Activated T-helper 2 cell treated with anti-CD3 and anti-CD28 coated beads, Interferon-gamma antibody, Interleukin-2, Interleukin-4, amounts not matched to agents 10 μg/mL and 5 μg/mL and 100 μg/mL, durations not matched to agents 14 hours and 24 hours and 36 hours (primary cell): Measurements from ENCODE around the gene MTFP1. TPM values are rescaled to one million over a fixed set of nuclear protein-coding genes. Genes with fewer than 3 reads are reported as not detected.

Experiments
- DNase-seq: peaks from one replicate; pipeline ENCODE4 v3.0.0; 2021; ENCODE audit warnings: low spot score
- H3K27ac Mint-ChIP-seq: one replicate; pipeline ENCODE4 v1.8.0; 2021; ENCODE audit warnings: mixed read lengths
- H3K27me3 Mint-ChIP-seq: one replicate; pipeline ENCODE4 v1.8.0; 2021; ENCODE audit warnings: low read depth, mixed read lengths
- H3K36me3 Mint-ChIP-seq: one replicate; pipeline ENCODE4 v1.8.0; 2021; ENCODE audit warnings: low read depth, mixed read lengths
- H3K4me1 Mint-ChIP-seq: one replicate; pipeline ENCODE4 v1.8.0; 2021; ENCODE audit warnings: low read depth, mixed read lengths
- H3K4me3 Mint-ChIP-seq: one replicate; pipeline ENCODE4 v1.8.0; 2021; ENCODE audit warnings: low read depth, mild to moderate bottlenecking, moderate library complexity, mixed read lengths
- H3K9me3 Mint-ChIP-seq: one replicate; pipeline ENCODE4 v1.8.0; 2021; ENCODE audit warnings: mixed read lengths
- intact Hi-C: fragments of 100-400 bp; cut with micrococcal nuclease; formaldehyde crosslinking; loops from one replicate; pipeline ENCODE4 v1.15.1; 2023
- total RNA-seq: library from RNA; stranded (reverse); gene quantifications from 2 replicates; pipeline ENCODE4 v1.2.3, GENCODE V29; 2022

The MTFP1 gene
- total RNA-seq, 1 donor from 2014 or later, result 72.2 TPM

GRCh38 chr22:30408388-30409102, 17.0 kb upstream of the MTFP1 start:
- peak overlapping the region; percentile 12 for H3K27ac Mint-ChIP-seq
- no peaks in the 10 kb centered on the region for H3K9me3 Mint-ChIP-seq
- intact Hi-C loops, result no loop called here

GRCh38 chr22:30411780-30412179, 13.8 kb upstream of the MTFP1 start:
- Mint-ChIP-seq H3K9me3 (no peaks in the 10 kb centered on the region), H3K27me3 (no peaks in the 10 kb centered on the region), H3K4me3 (no peak overlapping the region), H3K4me1 (peaks cover 34% of the 10 kb centered on the region), H3K27ac (peak overlapping the region; percentile 1), H3K36me3 (peaks cover 87% of the 10 kb centered on the region)
- no peak for DNase-seq
- intact Hi-C loops, result no loop called here

More at GRCh38 chr22:30408388-30409102, 17.0 kb upstream of the MTFP1 start:
- Mint-ChIP-seq H3K36me3 (peaks cover 69% of the 10 kb centered on the region), H3K27me3 (no peaks in the 10 kb centered on the region), H3K4me1 (peaks cover 23% of the 10 kb centered on the region), H3K4me3 (no peak overlapping the region)
- DNase-seq, result no peak

GRCh38 chr22:30413001-30413400, 12.6 kb upstream of the MTFP1 start:
- no peak for DNase-seq
- no peaks in the 10 kb centered on the region for H3K9me3 Mint-ChIP-seq
- peaks cover 34% of the 10 kb centered on the region for H3K4me1 Mint-ChIP-seq
- peaks cover 93% of the 10 kb centered on the region for H3K36me3 Mint-ChIP-seq
- no peak overlapping the region for H3K4me3 Mint-ChIP-seq
- no peaks in the 10 kb centered on the region for H3K27me3 Mint-ChIP-seq
- peak overlapping the region; percentile 75 for H3K27ac Mint-ChIP-seq
- intact Hi-C loops, result no loop called here

DNA sequence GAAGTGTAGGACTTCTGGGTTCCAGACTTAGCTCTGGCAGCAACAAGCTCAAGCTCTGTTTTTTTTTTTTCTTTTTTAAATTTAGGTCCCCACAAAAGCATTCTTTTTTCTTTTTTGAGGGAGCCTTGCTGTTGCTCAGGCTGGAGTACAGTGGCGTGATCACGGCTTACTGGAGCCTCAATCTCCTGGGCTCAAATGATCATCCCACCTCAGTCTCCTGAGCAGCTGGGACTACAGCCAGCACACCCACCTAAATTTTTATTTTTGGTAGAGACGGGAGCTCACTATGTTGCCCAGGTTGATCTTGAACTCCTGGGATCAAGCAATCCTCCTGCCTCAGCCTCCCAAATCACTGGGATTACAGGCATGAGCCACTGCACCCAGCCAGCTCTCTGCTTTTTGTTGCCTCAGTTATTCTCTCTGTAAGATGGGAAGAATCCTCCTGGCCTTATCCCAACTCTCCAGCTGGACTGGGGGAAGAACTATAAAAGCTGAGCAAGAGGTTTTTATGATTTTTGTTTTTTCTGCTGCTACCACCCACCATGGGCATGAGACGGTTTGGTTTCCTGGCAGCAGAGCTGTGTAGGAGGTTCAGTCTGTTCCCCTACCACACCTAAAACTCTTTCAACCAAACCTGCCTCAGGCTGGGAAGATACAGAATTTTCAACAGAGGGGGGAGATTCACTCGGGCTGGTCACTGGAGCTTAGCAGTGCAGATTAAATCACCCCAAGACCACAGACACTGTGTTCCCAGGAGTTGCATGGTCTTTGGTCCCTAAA, 11.6 kb upstream of the MTFP1 start:
- intact Hi-C loops, result no loop called here
- Mint-ChIP-seq H3K36me3 (peaks cover 94% of the 10 kb centered on the region), H3K4me1 (peaks cover 27% of the 10 kb centered on the region), H3K4me3 (no peak overlapping the region), H3K27me3 (no peaks in the 10 kb centered on the region), H3K9me3 (no peaks in the 10 kb centered on the region), H3K27ac (peak overlapping the region; percentile 75)
- no peak for DNase-seq

- no peak overlapping the region for H3K4me3 Mint-ChIP-seq
- H3K36me3 Mint-ChIP-seq, result peaks cover 94% of the 10 kb centered on the region
- peaks cover 24% of the 10 kb centered on the region for H3K4me1 Mint-ChIP-seq
- H3K27ac Mint-ChIP-seq, result peak overlapping the region; percentile 39
- no peaks in the 10 kb centered on the region for H3K27me3 Mint-ChIP-seq
- no peaks in the 10 kb centered on the region for H3K9me3 Mint-ChIP-seq
- DNase-seq, result no peak
- intact Hi-C loops, result no loop called here
These were observed 11.0 kb upstream of the MTFP1 start for GRCh38 chr22:30414525-30415047.

- Mint-ChIP-seq H3K4me1 (peaks cover 37% of the 10 kb centered on the region), H3K27ac (no peak overlapping the region), H3K4me3 (no peak overlapping the region), H3K36me3 (peaks cover 85% of the 10 kb centered on the region), H3K27me3 (no peaks in the 10 kb centered on the region), H3K9me3 (no peaks in the 10 kb centered on the region)
- intact Hi-C loops, result no loop called here
- DNase-seq, result no peak
These were observed 9.2 kb upstream of the MTFP1 start for GRCh38 chr22:30416403-30416802.

DNA sequence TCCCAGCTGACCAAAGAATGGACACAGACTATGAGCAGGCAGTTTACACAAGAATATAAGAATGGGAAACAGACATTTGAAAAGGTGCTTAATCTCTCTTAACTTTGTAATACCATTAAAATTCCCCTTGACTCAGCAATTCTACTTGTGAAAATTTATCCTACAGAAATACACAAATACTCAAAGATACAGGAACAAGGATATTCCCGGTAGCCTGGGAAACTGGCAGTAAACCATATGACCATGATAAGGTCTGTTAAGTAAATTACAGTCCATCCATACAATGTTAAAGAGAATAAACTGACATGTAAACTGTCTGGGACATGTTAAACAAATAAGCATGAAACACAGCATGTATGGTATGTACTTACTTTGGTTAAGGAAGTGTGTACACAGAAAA, 8.7 kb upstream of the MTFP1 start:
- intact Hi-C loops, result no loop called here
- H3K4me1 Mint-ChIP-seq, result peaks cover 39% of the 10 kb centered on the region
- DNase-seq, result no peak
- H3K27ac Mint-ChIP-seq, result no peak overlapping the region
- H3K4me3 Mint-ChIP-seq, result no peak overlapping the region
- H3K36me3 Mint-ChIP-seq, result peaks cover 87% of the 10 kb centered on the region
- H3K27me3 Mint-ChIP-seq, result no peaks in the 10 kb centered on the region
- no peaks in the 10 kb centered on the region for H3K9me3 Mint-ChIP-seq

- peaks cover 73% of the 10 kb centered on the region for H3K36me3 Mint-ChIP-seq
- intact Hi-C loops, result loop anchor here (1.0 to 10.0 kb wide), 8 partner anchors 23 to 874 kb away; partner anchors contain the start of genes ASCC2, PES1, PIK3IP1 and SEC14L2
- no peak for DNase-seq
- peak overlapping the region; percentile 66 for H3K4me3 Mint-ChIP-seq
- no peaks in the 10 kb centered on the region for H3K9me3 Mint-ChIP-seq
- H3K4me1 Mint-ChIP-seq, result peaks cover 43% of the 10 kb centered on the region
- H3K27me3 Mint-ChIP-seq, result no peaks in the 10 kb centered on the region
- peak overlapping the region; percentile 87 for H3K27ac Mint-ChIP-seq
These were observed 5.0 kb upstream of the MTFP1 start for GRCh38 chr22:30420347-30421125.

DNA sequence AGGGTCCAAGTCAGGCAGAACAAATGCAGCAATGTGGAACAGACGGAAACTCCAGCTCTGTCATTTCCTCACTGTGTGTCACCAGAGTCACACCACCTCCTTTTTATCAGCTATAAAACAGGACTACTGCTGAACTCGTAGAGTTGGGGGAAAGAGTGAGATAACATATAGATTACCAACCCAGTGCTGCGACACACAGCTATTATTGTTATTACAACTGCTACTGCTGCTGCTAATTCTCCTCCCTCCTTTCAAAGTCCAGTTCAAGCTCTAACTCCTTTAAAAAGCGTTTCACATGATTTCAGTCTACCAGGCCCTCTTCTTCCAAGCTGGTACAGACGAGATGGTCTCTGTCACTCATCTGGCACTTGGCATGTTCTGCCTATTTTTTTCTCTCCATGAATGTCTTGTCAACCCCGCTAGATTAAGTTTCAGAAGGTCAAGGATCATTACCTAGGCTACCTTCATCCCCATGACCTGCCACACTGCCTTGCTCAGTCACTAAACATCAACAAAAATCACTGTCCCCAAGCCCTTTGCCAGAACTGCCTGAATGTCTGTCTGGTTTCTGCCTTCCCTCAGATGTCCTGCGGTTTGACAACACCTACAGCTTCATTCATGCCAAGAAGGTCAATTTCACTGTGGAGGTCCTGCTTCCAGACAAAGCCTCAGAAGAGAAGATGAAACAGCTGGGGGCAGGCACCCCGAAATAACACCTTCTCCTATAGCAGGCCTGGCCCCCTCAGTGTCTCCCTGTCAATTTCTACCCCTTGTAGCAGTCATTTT, 3.7 kb upstream of the MTFP1 start:
- no peak for DNase-seq
- Mint-ChIP-seq H3K4me1 (peaks cover 49% of the 10 kb centered on the region), H3K9me3 (no peaks in the 10 kb centered on the region), H3K36me3 (peaks cover 64% of the 10 kb centered on the region), H3K4me3 (peak overlapping the region; percentile 95), H3K27me3 (no peaks in the 10 kb centered on the region), H3K27ac (peak overlapping the region; percentile 99)
- intact Hi-C loops, result loop anchor here (1.0 to 10.0 kb wide), 8 partner anchors 25 to 873 kb away; partner anchors contain the start of genes ASCC2, PES1, PIK3IP1 and SEC14L2

DNA sequence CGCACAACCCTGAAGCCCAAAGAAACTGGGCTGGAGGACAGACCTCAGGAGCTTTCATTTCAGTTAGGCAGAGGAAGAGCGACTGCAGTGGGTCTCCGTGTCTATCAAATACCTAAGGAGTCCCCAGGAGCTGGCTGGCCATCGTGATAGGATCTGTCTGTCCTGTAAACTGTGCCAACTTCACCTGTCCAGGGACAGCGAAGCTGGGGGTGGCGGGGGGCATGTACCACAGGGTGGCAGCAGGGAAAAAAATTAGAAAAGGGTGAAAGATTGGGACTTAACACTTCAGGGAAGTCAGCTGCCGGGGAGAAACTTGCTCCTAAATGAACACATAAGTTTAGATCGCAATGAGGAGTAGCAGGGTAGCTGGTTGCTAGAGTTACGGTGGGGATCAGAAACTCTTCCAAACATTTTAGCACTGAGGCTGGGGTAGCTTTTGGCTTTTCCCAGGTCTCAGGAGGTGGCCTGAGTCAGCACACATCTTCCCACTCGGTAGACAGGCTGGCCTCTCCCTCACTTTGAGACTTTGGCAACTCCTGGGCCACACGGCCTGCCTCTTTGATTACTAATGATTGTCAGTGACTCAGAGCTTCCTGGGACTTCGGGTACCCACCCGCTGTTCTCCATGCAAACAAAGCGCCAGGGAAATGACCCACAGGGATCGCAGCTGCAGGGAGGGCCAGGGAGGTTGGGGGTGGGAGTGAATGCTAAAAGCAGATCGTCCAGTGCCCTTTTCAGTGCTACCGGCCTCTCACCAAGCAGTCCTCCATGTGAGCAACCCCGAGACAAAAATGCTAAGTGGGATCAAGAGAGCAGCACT, 2.9 kb upstream of the MTFP1 start:
- H3K36me3 Mint-ChIP-seq, result peaks cover 64% of the 10 kb centered on the region
- no peaks in the 10 kb centered on the region for H3K27me3 Mint-ChIP-seq
- DNase-seq, result peak; percentile 16
- intact Hi-C loops, result loop anchor here (5.0 to 10.0 kb wide), 7 partner anchors 95 to 872 kb away; partner anchors contain the start of genes ASCC2, PES1, PIK3IP1 and TBC1D10A
- H3K4me3 Mint-ChIP-seq, result peak overlapping the region; percentile 95
- no peaks in the 10 kb centered on the region for H3K9me3 Mint-ChIP-seq
- peak overlapping the region; percentile 99 for H3K27ac Mint-ChIP-seq
- peaks cover 55% of the 10 kb centered on the region for H3K4me1 Mint-ChIP-seq

- peaks cover 62% of the 10 kb centered on the region for H3K36me3 Mint-ChIP-seq
- H3K4me1 Mint-ChIP-seq, result peaks cover 57% of the 10 kb centered on the region
These were observed 2.1 kb upstream of the MTFP1 start for GRCh38 chr22:30423301-30423958.

More at GRCh38 chr22:30423301-30423958, 2.1 kb upstream of the MTFP1 start:
- Mint-ChIP-seq H3K9me3 (no peaks in the 10 kb centered on the region), H3K27ac (peak overlapping the region; percentile 99), H3K27me3 (no peaks in the 10 kb centered on the region), H3K4me3 (peak overlapping the region; percentile 95)
- no peak for DNase-seq
- intact Hi-C loops, result loop anchor here (5.0 to 10.0 kb wide), 7 partner anchors 96 to 871 kb away; partner anchors contain the start of genes ASCC2, PES1, PIK3IP1 and TBC1D10A
